Neural progenitor cell (in vitro differentiated cells): ENCODE results near the gene NFIA. TPM values are rescaled to one million over a fixed set of nuclear protein-coding genes. Genes with fewer than 3 reads are reported as not detected.

Experiments used
- DNase-seq: peaks from one replicate; pipeline ENCODE4 v3.0.0-alpha.2; 2016; ENCODE audit warnings: low spot score
- H2AFZ ChIP-seq: fragments of 200-600 bp; sonication (generic); replicated peaks from 2 replicates; pipeline ENCODE4 v1.6.1; 2016; ENCODE audit warnings: antibody characterized with exemption
- H3F3A ChIP-seq: fragments of 200-600 bp; sonication (generic); 2 replicates; pipeline ENCODE4 v1.6.1; 2016; ENCODE audit warnings: antibody characterized with exemption, low read depth
- H3K27ac ChIP-seq: fragments of 200-600 bp; sonication (generic); 2 replicates; pipeline ENCODE4 v1.5.1; 2016; ENCODE audit warnings: mild to moderate bottlenecking
- H3K27me3 ChIP-seq: fragments of 200-600 bp; sonication (generic); 2 replicates; pipeline ENCODE4 v1.6.1; 2016; ENCODE audit warnings: mild to moderate bottlenecking, moderate library complexity
- H3K36me3 ChIP-seq: fragments of 200-600 bp; sonication (generic); 2 replicates; pipeline ENCODE4 v1.5.1; 2016
- H3K4me1 ChIP-seq: fragments of 200-600 bp; sonication (generic); 2 replicates; pipeline ENCODE4 v1.6.1; 2016; ENCODE audit warnings: mixed run types
- H3K4me2 ChIP-seq: fragments of 200-600 bp; sonication (generic); 2 replicates; pipeline ENCODE4 v1.6.1; 2016
- H3K4me3 ChIP-seq: fragments of 200-600 bp; sonication (generic); 2 replicates; pipeline ENCODE4 v1.5.1; 2016
- H3K79me2 ChIP-seq: fragments of 200-600 bp; sonication (generic); 2 replicates; pipeline ENCODE4 v1.6.1; 2016; ENCODE audit warnings: low read depth
- H3K9ac ChIP-seq: fragments of 200-600 bp; sonication (generic); 2 replicates; pipeline ENCODE4 v1.6.1; 2016
- H3K9me3 ChIP-seq: fragments of 200-600 bp; sonication (generic); 2 replicates; pipeline ENCODE4 v1.5.1; 2016; ENCODE audit warnings: low read depth
- H4K20me1 ChIP-seq: fragments of 200-600 bp; sonication (generic); 2 replicates; pipeline ENCODE4 v1.6.1; 2016; ENCODE audit warnings: low read depth
- H3K27ac Mint-ChIP-seq: 3 replicates; pipeline ENCODE4 v1.8.0; 2021; ENCODE audit warnings: mixed read lengths
- H3K27me3 Mint-ChIP-seq: 2 replicates; pipeline ENCODE4 v1.8.0; 2022; ENCODE audit warnings: low read depth, mild to moderate bottlenecking, inconsistent platforms, moderate library complexity, mixed read lengths; ENCODE audit not compliant: insufficient read depth
- H3K36me3 Mint-ChIP-seq: 3 replicates; pipeline ENCODE4 v1.8.0; 2021; ENCODE audit warnings: mixed read lengths
- H3K4me1 Mint-ChIP-seq: 3 replicates; pipeline ENCODE4 v1.8.0; 2021; ENCODE audit warnings: mixed read lengths
- H3K4me3 Mint-ChIP-seq: 3 replicates; pipeline ENCODE4 v1.8.0; 2021; ENCODE audit warnings: mild to moderate bottlenecking, moderate library complexity, mixed read lengths
- H3K9me3 Mint-ChIP-seq: 3 replicates; pipeline ENCODE4 v1.8.0; 2020; ENCODE audit warnings: mixed read lengths
- EZH2 ChIP-seq: fragments of 200-600 bp; sonication (generic); IDR thresholded peaks from 2 replicates; pipeline ENCODE4 v1.6.1; 2017; ENCODE audit warnings: antibody characterized with exemption, mild to moderate bottlenecking, moderate library complexity
- EZH2phosphoT487 ChIP-seq: fragments of 200-600 bp; sonication (generic); IDR thresholded peaks from 2 replicates; pipeline ENCODE4 v1.6.1; 2017; ENCODE audit warnings: antibody characterized with exemption
- total RNA-seq: library from RNA; depleted of rRNA; stranded (reverse); fragments of >200 nt; gene quantifications from 2 replicates; pipeline ENCODE4 v1.2.3, GENCODE V29; 2015; ENCODE audit warnings: low replicate concordance
- TF ChIP-seq, protein P1 (sequence below): fragments of 200-600 bp; sonication (generic); IDR thresholded peaks from 2 replicates; pipeline ENCODE4 v1.5.1; 2017; ENCODE audit warnings: antibody characterized with exemption, mild to moderate bottlenecking

NFIA gene
- total RNA-seq, 1 donor from 2014 or later: 5.3 TPM

DNA sequence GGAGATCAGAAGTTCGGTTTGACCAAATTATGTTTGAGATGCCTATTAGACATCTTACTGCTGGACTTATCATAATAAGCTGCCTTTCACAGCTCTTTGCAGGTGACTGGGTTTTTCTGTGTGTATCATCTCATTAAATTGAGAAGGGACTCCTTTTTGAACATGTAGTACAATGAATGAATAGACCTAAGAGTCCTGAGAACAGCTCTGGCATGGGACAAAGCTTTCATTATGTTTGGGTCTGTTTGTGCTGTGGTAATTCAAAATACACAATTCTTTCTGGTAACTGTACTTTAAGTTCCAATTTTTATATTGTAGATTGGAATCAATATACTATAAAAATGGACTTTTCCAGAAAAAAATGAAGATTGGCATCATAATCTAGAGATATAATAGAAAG is 330.2 kb downstream of the NFIA start:
- no peaks in the 10 kb centered on the region for H3K27me3 Mint-ChIP-seq
- Histone ChIP-seq H3K9ac (no peak overlapping the region), H3F3A (no peaks in the 10 kb centered on the region), H3K27ac (no peak overlapping the region), H3K9me3 (no peaks in the 10 kb centered on the region), H3K4me3 (no peak overlapping the region), H3K4me2 (no peak overlapping the region), H3K27me3 (no peaks in the 10 kb centered on the region), H3K4me1 (no peaks in the 10 kb centered on the region), H2AFZ (no peak overlapping the region), H4K20me1 (no peaks in the 10 kb centered on the region), H3K36me3 (no peaks in the 10 kb centered on the region), H3K79me2 (no peaks in the 10 kb centered on the region)
- no peaks in the 10 kb centered on the region for H3K9me3 Mint-ChIP-seq
- H3K4me1 Mint-ChIP-seq: no peaks in the 10 kb centered on the region
- H3K27ac Mint-ChIP-seq: no peak overlapping the region
- peaks cover 9% of the 10 kb centered on the region for H3K36me3 Mint-ChIP-seq
- TF ChIP-seq EZH2: no peak
- TF ChIP-seq, protein P1, sequence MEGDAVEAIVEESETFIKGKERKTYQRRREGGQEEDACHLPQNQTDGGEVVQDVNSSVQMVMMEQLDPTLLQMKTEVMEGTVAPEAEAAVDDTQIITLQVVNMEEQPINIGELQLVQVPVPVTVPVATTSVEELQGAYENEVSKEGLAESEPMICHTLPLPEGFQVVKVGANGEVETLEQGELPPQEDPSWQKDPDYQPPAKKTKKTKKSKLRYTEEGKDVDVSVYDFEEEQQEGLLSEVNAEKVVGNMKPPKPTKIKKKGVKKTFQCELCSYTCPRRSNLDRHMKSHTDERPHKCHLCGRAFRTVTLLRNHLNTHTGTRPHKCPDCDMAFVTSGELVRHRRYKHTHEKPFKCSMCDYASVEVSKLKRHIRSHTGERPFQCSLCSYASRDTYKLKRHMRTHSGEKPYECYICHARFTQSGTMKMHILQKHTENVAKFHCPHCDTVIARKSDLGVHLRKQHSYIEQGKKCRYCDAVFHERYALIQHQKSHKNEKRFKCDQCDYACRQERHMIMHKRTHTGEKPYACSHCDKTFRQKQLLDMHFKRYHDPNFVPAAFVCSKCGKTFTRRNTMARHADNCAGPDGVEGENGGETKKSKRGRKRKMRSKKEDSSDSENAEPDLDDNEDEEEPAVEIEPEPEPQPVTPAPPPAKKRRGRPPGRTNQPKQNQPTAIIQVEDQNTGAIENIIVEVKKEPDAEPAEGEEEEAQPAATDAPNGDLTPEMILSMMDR: no peak
- no peak for DNase-seq
- no peak overlapping the region for H3K4me3 Mint-ChIP-seq

DNA sequence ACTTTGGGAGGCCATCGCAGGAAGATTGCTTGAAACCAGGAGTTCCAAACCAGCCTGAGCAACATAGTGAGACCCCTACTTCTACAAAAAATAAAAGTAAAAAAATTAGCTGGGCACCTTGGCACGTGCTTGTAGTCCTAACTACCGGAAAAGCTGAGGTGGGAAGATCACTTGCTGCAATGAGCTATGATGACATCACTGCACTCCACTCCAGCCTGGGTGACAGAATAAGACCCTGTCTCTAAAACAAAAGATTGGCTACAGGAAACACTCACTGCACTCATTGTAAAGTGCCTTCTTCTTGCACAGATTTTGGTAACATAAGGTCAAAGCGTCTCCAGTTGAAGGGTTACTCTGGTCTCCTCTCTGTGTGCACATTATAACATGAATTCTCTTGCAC is 336.8 kb downstream of the NFIA start:
- no peaks in the 10 kb centered on the region for H3K36me3 ChIP-seq
- no peak overlapping the region for H3K4me3 ChIP-seq
- H3K9me3 ChIP-seq: no peaks in the 10 kb centered on the region
- no peaks in the 10 kb centered on the region for H4K20me1 ChIP-seq
- H3F3A ChIP-seq: no peaks in the 10 kb centered on the region
- TF ChIP-seq, protein P1: no peak
- TF ChIP-seq EZH2 (no peak), EZH2phosphoT487 (no peak)
- Mint-ChIP-seq H3K27me3 (peaks cover 4% of the 10 kb centered on the region), H3K9me3 (no peaks in the 10 kb centered on the region), H3K36me3 (peaks cover 5% of the 10 kb centered on the region), H3K4me1 (peaks cover 19% of the 10 kb centered on the region), H3K27ac (no peak overlapping the region), H3K4me3 (no peak overlapping the region)
- H3K4me2 ChIP-seq: no peak overlapping the region
- no peak for DNase-seq
- no peaks in the 10 kb centered on the region for H3K4me1 ChIP-seq
- H3K9ac ChIP-seq: no peak overlapping the region
- H2AFZ ChIP-seq: no peak overlapping the region
- no peak overlapping the region for H3K27ac ChIP-seq
- no peaks in the 10 kb centered on the region for H3K27me3 ChIP-seq
- no peaks in the 10 kb centered on the region for H3K79me2 ChIP-seq

DNA sequence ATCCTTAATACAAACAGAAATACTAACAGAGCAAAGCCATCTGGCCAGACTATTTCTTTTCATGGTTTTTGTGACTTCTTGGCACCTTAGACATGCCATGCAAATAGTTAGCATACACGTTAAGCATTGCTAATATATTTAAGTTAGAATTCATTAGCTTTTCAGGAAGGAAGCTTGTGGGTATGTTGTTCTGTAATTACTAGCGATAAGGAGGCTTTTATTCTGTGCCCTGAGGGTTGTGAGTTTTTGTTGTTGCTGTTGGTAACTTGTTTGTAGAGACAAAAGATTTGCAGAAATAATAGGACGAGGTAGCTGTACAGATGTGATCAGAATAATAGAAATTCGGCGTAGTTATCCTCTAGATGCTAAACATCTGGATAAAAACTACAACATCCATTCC is 337.3 kb downstream of the NFIA start:
- H3F3A ChIP-seq: no peaks in the 10 kb centered on the region
- H3K4me3 ChIP-seq: no peak overlapping the region
- H2AFZ ChIP-seq: no peak overlapping the region
- no peaks in the 10 kb centered on the region for H3K9me3 ChIP-seq
- H3K79me2 ChIP-seq: no peaks in the 10 kb centered on the region
- peaks cover 8% of the 10 kb centered on the region for H3K36me3 Mint-ChIP-seq
- H3K27ac ChIP-seq: no peak overlapping the region
- DNase-seq: no peak
- H3K9me3 Mint-ChIP-seq: no peaks in the 10 kb centered on the region
- no peaks in the 10 kb centered on the region for H3K4me1 ChIP-seq
- no peaks in the 10 kb centered on the region for H4K20me1 ChIP-seq
- no peak overlapping the region for H3K27ac Mint-ChIP-seq
- H3K4me1 Mint-ChIP-seq: peaks cover 19% of the 10 kb centered on the region
- no peak overlapping the region for H3K4me3 Mint-ChIP-seq
- H3K27me3 Mint-ChIP-seq: peaks cover 4% of the 10 kb centered on the region
- H3K9ac ChIP-seq: no peak overlapping the region
- TF ChIP-seq, protein P1: no peak
- TF ChIP-seq EZH2phosphoT487 (no peak), EZH2 (no peak)
- H3K36me3 ChIP-seq: no peaks in the 10 kb centered on the region
- H3K4me2 ChIP-seq: no peak overlapping the region
- no peaks in the 10 kb centered on the region for H3K27me3 ChIP-seq

DNA sequence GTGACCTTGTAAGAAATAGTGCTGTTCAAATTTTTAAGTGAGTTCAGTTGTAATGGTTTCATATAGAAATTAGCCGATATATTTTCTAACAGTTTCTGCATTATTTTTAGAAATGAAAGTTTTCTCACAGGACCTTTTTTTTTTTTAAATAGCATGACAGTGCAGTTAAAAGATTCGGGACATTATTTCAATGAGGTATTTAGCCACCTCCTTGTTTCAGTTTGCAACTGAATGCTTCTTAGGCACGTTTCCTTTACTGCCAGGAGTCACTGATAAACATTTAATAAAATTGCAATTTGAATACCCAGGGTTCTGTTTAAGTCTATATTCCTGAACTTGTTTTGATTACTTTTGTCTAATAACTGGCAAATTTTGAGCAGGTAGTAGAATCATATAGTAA is 337.9 kb downstream of the NFIA start:
- no peak overlapping the region for H3K27ac Mint-ChIP-seq

More for the DNA sequence above, 337.9 kb downstream of the NFIA start:
- peaks cover 22% of the 10 kb centered on the region for H3K4me1 Mint-ChIP-seq
- H3K27me3 ChIP-seq: no peaks in the 10 kb centered on the region
- H3K4me2 ChIP-seq: no peak overlapping the region
- no peaks in the 10 kb centered on the region for H3K79me2 ChIP-seq
- H3K9me3 ChIP-seq: no peaks in the 10 kb centered on the region
- peaks cover 4% of the 10 kb centered on the region for H3K27me3 Mint-ChIP-seq
- H3K27ac ChIP-seq: no peak overlapping the region
- no peaks in the 10 kb centered on the region for H3F3A ChIP-seq
- H3K36me3 ChIP-seq: no peaks in the 10 kb centered on the region
- H3K36me3 Mint-ChIP-seq: peaks cover 10% of the 10 kb centered on the region
- TF ChIP-seq, protein P1: no peak
- TF ChIP-seq EZH2phosphoT487 (no peak), EZH2 (no peak)
- no peaks in the 10 kb centered on the region for H3K4me1 ChIP-seq
- H3K4me3 Mint-ChIP-seq: no peak overlapping the region
- no peak overlapping the region for H2AFZ ChIP-seq
- H4K20me1 ChIP-seq: no peaks in the 10 kb centered on the region
- no peaks in the 10 kb centered on the region for H3K9me3 Mint-ChIP-seq
- no peak overlapping the region for H3K9ac ChIP-seq
- H3K4me3 ChIP-seq: no peak overlapping the region
- no peak for DNase-seq
